ENCODE data around the gene FBXO36.

The FBXO36 gene

DNA sequence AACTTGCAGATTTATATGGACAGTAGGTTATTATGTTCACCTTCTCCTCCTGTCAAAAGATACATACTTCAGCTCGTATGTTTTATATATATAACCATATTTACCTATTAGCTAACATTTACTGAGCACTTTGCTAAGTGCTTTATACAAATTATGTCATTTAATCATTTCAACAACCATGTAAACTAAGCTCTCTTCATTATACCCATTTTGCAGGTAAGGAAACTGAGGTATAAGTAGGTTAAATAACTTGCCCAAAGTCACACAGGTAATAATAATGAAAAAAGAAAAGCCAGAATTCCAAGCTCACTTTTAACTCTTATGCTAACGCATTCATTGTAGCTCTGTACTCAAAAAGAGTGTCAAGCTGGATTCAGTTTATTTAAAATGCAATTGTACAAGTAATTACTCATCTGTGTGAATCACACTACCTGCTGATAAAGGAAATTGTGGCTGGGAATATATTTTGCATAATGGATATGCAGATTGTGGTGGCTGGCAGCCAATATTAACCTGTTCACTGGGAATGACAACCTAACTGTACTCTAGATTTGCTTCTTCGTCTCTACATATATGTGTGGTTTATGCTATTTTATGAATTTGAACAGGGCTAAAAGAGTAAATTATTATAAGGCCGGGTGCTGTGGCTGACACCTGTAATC, 125.8 kb downstream of the FBXO36 start:
- TF ChIP-seq TOX (CRISPR knock-in tag; IDR thresholded peaks at IDR 0.05; ENCODE audit: borderline replicate concordance): no peak
- TF ChIP-seq, protein P1, sequence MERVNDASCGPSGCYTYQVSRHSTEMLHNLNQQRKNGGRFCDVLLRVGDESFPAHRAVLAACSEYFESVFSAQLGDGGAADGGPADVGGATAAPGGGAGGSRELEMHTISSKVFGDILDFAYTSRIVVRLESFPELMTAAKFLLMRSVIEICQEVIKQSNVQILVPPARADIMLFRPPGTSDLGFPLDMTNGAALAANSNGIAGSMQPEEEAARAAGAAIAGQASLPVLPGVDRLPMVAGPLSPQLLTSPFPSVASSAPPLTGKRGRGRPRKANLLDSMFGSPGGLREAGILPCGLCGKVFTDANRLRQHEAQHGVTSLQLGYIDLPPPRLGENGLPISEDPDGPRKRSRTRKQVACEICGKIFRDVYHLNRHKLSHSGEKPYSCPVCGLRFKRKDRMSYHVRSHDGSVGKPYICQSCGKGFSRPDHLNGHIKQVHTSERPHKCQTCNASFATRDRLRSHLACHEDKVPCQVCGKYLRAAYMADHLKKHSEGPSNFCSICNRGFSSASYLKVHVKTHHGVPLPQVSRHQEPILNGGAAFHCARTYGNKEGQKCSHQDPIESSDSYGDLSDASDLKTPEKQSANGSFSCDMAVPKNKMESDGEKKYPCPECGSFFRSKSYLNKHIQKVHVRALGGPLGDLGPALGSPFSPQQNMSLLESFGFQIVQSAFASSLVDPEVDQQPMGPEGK (CRISPR knock-in tag; IDR thresholded peaks at IDR 0.05; ENCODE audit: borderline replicate concordance): no peak
- no peak for TF ChIP-seq PPARA (CRISPR knock-in tag; IDR thresholded peaks at IDR 0.05; ENCODE audit: borderline replicate concordance)
- TF ChIP-seq ESRRG (CRISPR knock-in tag; IDR thresholded peaks at IDR 0.05): no peak
- no peak for TF ChIP-seq GLIS3 (CRISPR knock-in tag; IDR thresholded peaks at IDR 0.05)
- no peak for TF ChIP-seq ARNTL (CRISPR knock-in tag; IDR thresholded peaks at IDR 0.05; ENCODE audit: borderline replicate concordance, low read depth)
- TF ChIP-seq, protein P2, sequence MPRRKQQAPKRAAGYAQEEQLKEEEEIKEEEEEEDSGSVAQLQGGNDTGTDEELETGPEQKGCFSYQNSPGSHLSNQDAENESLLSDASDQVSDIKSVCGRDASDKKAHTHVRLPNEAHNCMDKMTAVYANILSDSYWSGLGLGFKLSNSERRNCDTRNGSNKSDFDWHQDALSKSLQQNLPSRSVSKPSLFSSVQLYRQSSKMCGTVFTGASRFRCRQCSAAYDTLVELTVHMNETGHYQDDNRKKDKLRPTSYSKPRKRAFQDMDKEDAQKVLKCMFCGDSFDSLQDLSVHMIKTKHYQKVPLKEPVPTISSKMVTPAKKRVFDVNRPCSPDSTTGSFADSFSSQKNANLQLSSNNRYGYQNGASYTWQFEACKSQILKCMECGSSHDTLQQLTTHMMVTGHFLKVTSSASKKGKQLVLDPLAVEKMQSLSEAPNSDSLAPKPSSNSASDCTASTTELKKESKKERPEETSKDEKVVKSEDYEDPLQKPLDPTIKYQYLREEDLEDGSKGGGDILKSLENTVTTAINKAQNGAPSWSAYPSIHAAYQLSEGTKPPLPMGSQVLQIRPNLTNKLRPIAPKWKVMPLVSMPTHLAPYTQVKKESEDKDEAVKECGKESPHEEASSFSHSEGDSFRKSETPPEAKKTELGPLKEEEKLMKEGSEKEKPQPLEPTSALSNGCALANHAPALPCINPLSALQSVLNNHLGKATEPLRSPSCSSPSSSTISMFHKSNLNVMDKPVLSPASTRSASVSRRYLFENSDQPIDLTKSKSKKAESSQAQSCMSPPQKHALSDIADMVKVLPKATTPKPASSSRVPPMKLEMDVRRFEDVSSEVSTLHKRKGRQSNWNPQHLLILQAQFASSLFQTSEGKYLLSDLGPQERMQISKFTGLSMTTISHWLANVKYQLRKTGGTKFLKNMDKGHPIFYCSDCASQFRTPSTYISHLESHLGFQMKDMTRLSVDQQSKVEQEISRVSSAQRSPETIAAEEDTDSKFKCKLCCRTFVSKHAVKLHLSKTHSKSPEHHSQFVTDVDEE (CRISPR knock-in tag; IDR thresholded peaks at IDR 0.05): no peak
- TF ChIP-seq ZFP30 (CRISPR knock-in tag; IDR thresholded peaks at IDR 0.05): no peak
- no peak for TF ChIP-seq ISL1 (CRISPR knock-in tag; IDR thresholded peaks at IDR 0.05)
- TF ChIP-seq, protein P3, sequence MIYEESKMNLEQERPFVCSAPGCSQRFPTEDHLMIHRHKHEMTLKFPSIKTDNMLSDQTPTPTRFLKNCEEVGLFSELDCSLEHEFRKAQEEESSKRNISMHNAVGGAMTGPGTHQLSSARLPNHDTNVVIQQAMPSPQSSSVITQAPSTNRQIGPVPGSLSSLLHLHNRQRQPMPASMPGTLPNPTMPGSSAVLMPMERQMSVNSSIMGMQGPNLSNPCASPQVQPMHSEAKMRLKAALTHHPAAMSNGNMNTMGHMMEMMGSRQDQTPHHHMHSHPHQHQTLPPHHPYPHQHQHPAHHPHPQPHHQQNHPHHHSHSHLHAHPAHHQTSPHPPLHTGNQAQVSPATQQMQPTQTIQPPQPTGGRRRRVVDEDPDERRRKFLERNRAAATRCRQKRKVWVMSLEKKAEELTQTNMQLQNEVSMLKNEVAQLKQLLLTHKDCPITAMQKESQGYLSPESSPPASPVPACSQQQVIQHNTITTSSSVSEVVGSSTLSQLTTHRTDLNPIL (CRISPR knock-in tag; IDR thresholded peaks at IDR 0.05; ENCODE audit: low read depth): no peak
- TF ChIP-seq SNAI2 (CRISPR knock-in tag; IDR thresholded peaks at IDR 0.05): no peak
- TF ChIP-seq BACH2 (CRISPR knock-in tag; IDR thresholded peaks at IDR 0.05; ENCODE audit: borderline replicate concordance): no peak
- no peak for TF ChIP-seq ZFP3 (CRISPR knock-in tag; IDR thresholded peaks at IDR 0.05)
- TF ChIP-seq ZNF70 (CRISPR knock-in tag; IDR thresholded peaks at IDR 0.05): no peak
- ATAC-seq: no peak

DNA sequence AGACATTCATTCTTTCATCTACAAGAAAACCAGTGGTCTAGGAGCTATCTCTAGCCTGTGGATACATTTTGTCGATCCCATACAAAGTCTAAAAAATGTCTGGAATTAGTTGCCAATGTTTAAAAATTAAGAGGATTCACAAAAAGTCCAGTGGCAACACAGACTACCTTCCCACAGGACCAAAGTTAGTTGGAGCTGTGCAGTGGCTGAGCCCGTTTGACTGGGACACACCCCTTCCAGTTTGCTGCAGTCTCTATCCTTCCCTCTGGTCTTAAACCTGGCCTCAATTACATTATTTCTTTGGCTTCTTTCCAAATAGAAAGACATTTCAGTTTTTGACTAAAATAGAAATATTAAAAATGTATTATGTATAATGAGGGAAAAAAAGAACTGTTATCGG, 127.8 kb downstream of the FBXO36 start:
- TF ChIP-seq OSR1 (CRISPR knock-in tag; IDR thresholded peaks at IDR 0.05): no peak
- ATAC-seq: no peak

DNA sequence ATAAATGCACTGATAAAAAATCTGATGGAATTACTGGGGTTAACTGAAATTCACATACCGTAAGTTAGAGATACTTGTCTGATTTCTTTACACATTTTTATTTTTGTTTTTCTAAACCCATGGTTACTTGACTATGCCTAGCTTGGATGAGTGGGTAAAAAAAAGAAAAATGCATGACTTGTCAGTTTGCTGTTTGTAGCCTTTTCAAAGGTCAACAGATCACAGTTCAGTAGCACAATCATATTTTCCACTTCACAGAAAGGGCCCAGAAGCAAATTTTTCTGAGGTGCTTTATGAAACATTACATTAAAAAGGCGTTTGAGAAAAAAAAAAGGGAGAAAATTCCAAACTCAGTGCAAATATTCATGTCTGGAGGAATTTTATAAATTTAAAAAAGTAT, 130.0 kb downstream of the FBXO36 start:
- no peak for ATAC-seq

More for the DNA sequence above, 130.0 kb downstream of the FBXO36 start:
- TF ChIP-seq, protein P2 (CRISPR knock-in tag; IDR thresholded peaks at IDR 0.05): no peak
- TF ChIP-seq CSDC2 (CRISPR knock-in tag; IDR thresholded peaks at IDR 0.05) (no peak), TCF4 (CRISPR knock-in tag; IDR thresholded peaks at IDR 0.05; ENCODE audit: borderline replicate concordance) (no peak), ZNF8 (CRISPR knock-in tag; IDR thresholded peaks at IDR 0.05) (no peak), RARB (CRISPR knock-in tag; IDR thresholded peaks at IDR 0.05) (no peak), ZC3H10 (CRISPR knock-in tag; IDR thresholded peaks at IDR 0.05) (no peak), ZFP3 (CRISPR knock-in tag; IDR thresholded peaks at IDR 0.05) (no peak), SNAI2 (CRISPR knock-in tag; IDR thresholded peaks at IDR 0.05) (no peak), ARNTL (CRISPR knock-in tag; IDR thresholded peaks at IDR 0.05; ENCODE audit: borderline replicate concordance, low read depth) (no peak), OSR1 (CRISPR knock-in tag; IDR thresholded peaks at IDR 0.05) (no peak), ZNF565 (CRISPR knock-in tag; conservative IDR thresholded peaks at IDR 0.05; ENCODE audit: low read depth) (no peak), ZNF70 (CRISPR knock-in tag; IDR thresholded peaks at IDR 0.05) (no peak), PPARA (CRISPR knock-in tag; IDR thresholded peaks at IDR 0.05; ENCODE audit: borderline replicate concordance) (no peak), ZFP30 (CRISPR knock-in tag; IDR thresholded peaks at IDR 0.05) (no peak), ESRRG (CRISPR knock-in tag; IDR thresholded peaks at IDR 0.05) (no peak)
- TF ChIP-seq, protein P4, sequence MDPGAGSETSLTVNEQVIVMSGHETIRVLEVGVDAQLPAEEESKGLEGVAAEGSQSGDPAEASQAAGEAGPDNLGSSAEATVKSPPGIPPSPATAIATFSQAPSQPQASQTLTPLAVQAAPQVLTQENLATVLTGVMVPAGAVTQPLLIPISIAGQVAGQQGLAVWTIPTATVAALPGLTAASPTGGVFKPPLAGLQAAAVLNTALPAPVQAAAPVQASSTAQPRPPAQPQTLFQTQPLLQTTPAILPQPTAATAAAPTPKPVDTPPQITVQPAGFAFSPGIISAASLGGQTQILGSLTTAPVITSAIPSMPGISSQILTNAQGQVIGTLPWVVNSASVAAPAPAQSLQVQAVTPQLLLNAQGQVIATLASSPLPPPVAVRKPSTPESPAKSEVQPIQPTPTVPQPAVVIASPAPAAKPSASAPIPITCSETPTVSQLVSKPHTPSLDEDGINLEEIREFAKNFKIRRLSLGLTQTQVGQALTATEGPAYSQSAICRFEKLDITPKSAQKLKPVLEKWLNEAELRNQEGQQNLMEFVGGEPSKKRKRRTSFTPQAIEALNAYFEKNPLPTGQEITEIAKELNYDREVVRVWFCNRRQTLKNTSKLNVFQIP (CRISPR knock-in tag; IDR thresholded peaks at IDR 0.05; ENCODE audit: borderline replicate concordance, low read depth): no peak
- TF ChIP-seq, protein P1 (CRISPR knock-in tag; IDR thresholded peaks at IDR 0.05; ENCODE audit: borderline replicate concordance): no peak
- TF ChIP-seq, protein P5, sequence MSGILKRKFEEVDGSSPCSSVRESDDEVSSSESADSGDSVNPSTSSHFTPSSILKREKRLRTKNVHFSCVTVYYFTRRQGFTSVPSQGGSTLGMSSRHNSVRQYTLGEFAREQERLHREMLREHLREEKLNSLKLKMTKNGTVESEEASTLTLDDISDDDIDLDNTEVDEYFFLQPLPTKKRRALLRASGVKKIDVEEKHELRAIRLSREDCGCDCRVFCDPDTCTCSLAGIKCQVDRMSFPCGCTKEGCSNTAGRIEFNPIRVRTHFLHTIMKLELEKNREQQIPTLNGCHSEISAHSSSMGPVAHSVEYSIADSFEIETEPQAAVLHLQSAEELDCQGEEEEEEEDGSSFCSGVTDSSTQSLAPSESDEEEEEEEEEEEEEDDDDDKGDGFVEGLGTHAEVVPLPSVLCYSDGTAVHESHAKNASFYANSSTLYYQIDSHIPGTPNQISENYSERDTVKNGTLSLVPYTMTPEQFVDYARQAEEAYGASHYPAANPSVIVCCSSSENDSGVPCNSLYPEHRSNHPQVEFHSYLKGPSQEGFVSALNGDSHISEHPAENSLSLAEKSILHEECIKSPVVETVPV (CRISPR knock-in tag; IDR thresholded peaks at IDR 0.05): no peak

Measured in SK-N-SH treated with all-trans-retinoic acid at 6 μM for 48 hours (cell line).